GM23338 (cell line): ENCODE data around the gene AFAP1. TPM values are rescaled to one million over a fixed set of nuclear protein-coding genes. Genes with fewer than 3 reads are reported as not detected.

Experiments
- ATAC-seq: fragments of 200-7000 bp; cut with Tn5 transposase; 3 replicates; pipeline ENCODE4 v1.9.1; 2020
- DNase-seq: peaks from one replicate; pipeline ENCODE4 v3.0.0-alpha.2; 2015; ENCODE audit warnings: low spot score
- H2AFZ ChIP-seq: fragments of 200-600 bp; sonication (generic); 2 replicates; pipeline ENCODE4 v1.8.0; 2016; ENCODE audit warnings: antibody characterized with exemption, mild to moderate bottlenecking, moderate library complexity
- H3F3A ChIP-seq: fragments of 200-600 bp; sonication (generic); replicated peaks from 2 replicates; pipeline ENCODE4 v1.8.0; 2017; ENCODE audit warnings: antibody characterized with exemption, mixed run types, low read depth
- H3K27ac ChIP-seq: fragments of 200-600 bp; sonication (generic); 2 replicates; pipeline ENCODE4 v1.6.1; 2016; ENCODE audit warnings: low read depth
- H3K27me3 ChIP-seq: fragments of 200-600 bp; sonication (generic); 2 replicates; pipeline ENCODE4 v1.8.0; 2016; ENCODE audit warnings: mild to moderate bottlenecking, mixed run types, moderate library complexity; ENCODE audit not compliant: insufficient read depth
- H3K36me3 ChIP-seq: fragments of 200-600 bp; sonication (generic); 2 replicates; pipeline ENCODE4 v1.8.0; 2016; ENCODE audit warnings: mild to moderate bottlenecking; ENCODE audit not compliant: insufficient read depth
- H3K4me1 ChIP-seq: fragments of 200-600 bp; sonication (generic); 2 replicates; pipeline ENCODE4 v1.8.0; 2016; ENCODE audit warnings: mild to moderate bottlenecking, moderate library complexity; ENCODE audit not compliant: insufficient read depth
- H3K4me2 ChIP-seq: fragments of 200-600 bp; sonication (generic); 2 replicates; pipeline ENCODE4 v1.7.1; 2017; ENCODE audit warnings: mixed run types
- H3K4me3 ChIP-seq: fragments of 200-600 bp; sonication (generic); 2 replicates; pipeline ENCODE4 v1.6.1; 2016; ENCODE audit warnings: mixed run types
- H3K79me2 ChIP-seq: fragments of 200-600 bp; sonication (generic); replicated peaks from 2 replicates; pipeline ENCODE4 v1.8.0; 2017; ENCODE audit warnings: mild to moderate bottlenecking; ENCODE audit not compliant: insufficient read depth
- H3K9me2 ChIP-seq: fragments of 200-600 bp; sonication (generic); 2 replicates; pipeline ENCODE4 v1.8.0; 2017; ENCODE audit not compliant: insufficient read depth
- H4K20me1 ChIP-seq: fragments of 200-600 bp; sonication (generic); replicated peaks from 2 replicates; pipeline ENCODE4 v1.8.0; 2017; ENCODE audit warnings: mild to moderate bottlenecking; ENCODE audit not compliant: insufficient read depth
- H3K27ac Mint-ChIP-seq: 2 replicates; pipeline ENCODE4 v1.8.0; 2020; ENCODE audit warnings: inconsistent platforms, mild to moderate bottlenecking, moderate library complexity, mixed read lengths
- H3K27me3 Mint-ChIP-seq: 3 replicates; pipeline ENCODE4 v1.8.0; 2022; ENCODE audit warnings: low read depth, mild to moderate bottlenecking, moderate library complexity, mixed read lengths, inconsistent platforms; ENCODE audit not compliant: insufficient read depth, poor library complexity
- H3K36me3 Mint-ChIP-seq: 3 replicates; pipeline ENCODE4 v1.8.0; 2021; ENCODE audit warnings: low read depth, mild to moderate bottlenecking, inconsistent platforms, moderate library complexity, mixed read lengths
- H3K4me1 Mint-ChIP-seq: 3 replicates; pipeline ENCODE4 v1.8.0; 2020; ENCODE audit warnings: mild to moderate bottlenecking, inconsistent platforms, mixed read lengths
- H3K4me3 Mint-ChIP-seq: 3 replicates; pipeline ENCODE4 v1.8.0; 2021; ENCODE audit warnings: moderate library complexity, mild to moderate bottlenecking, inconsistent platforms, mixed read lengths
- H3K9me3 Mint-ChIP-seq: 3 replicates; pipeline ENCODE4 v1.8.0; 2020; ENCODE audit warnings: moderate library complexity, mild to moderate bottlenecking, inconsistent platforms, mixed read lengths
- CREB1 ChIP-seq: fragments of 250-450 bp; sonication (Bioruptor Pico); IDR thresholded peaks from 2 replicates; pipeline ENCODE4 v1.5.0; 2020; ENCODE audit warnings: low read depth, mild to moderate bottlenecking, moderate library complexity
- EZH2 ChIP-seq: fragments of 200-600 bp; sonication (generic); IDR thresholded peaks from one replicate; pipeline ENCODE4 v1.8.0; 2017; ENCODE audit warnings: antibody characterized with exemption, mild to moderate bottlenecking, low read depth; ENCODE audit not compliant: unreplicated experiment
- EZH2phosphoT487 ChIP-seq: fragments of 200-600 bp; sonication (generic); IDR thresholded peaks from one replicate; pipeline ENCODE4 v1.8.1; 2018; ENCODE audit warnings: antibody characterized with exemption; ENCODE audit not compliant: unreplicated experiment
- POLR2AphosphoS5 ChIP-seq: IDR thresholded peaks from 2 replicates; pipeline ENCODE4 v1.6.1; 2016; ENCODE audit warnings: antibody characterized with exemption, low read depth
- STAT1 ChIP-seq: IDR thresholded peaks from one replicate; pipeline ENCODE4 v1.6.1; 2016; ENCODE audit warnings: antibody characterized with exemption; ENCODE audit not compliant: unreplicated experiment
- ZNF114 ChIP-seq: fragments of 250-450 bp; sonication (Bioruptor Pico); IDR thresholded peaks from 2 replicates; pipeline ENCODE4 v1.5.0; 2020; ENCODE audit warnings: mild to moderate bottlenecking, moderate library complexity
- ZNF331 ChIP-seq: fragments of 250-450 bp; sonication (Bioruptor Pico); IDR thresholded peaks from 2 replicates; pipeline ENCODE4 v1.5.0; 2020; ENCODE audit warnings: low read depth, mild to moderate bottlenecking, moderate library complexity
- polyA plus RNA-seq: library from polyadenylated mRNA; unstranded; fragments of >200 nt; fragmentation: Nextera tagmentation; extraction: Ambion mirVana; gene quantifications from 2 replicates; pipeline ENCODE4 v1.2.1, GENCODE V29; 2016
- total RNA-seq: library from RNA; depleted of rRNA; stranded (reverse); fragments of >200 nt; shearing (Covaris generic); gene quantifications from 2 replicates; pipeline ENCODE4 v1.2.3, GENCODE V29; 2014
- TF ChIP-seq, protein P1 (sequence below): IDR thresholded peaks from 2 replicates; pipeline ENCODE4 v1.6.1; 2016; ENCODE audit warnings: antibody characterized with exemption
- TF ChIP-seq, protein P2 (sequence below), 2 experiments: fragments of 200-600 bp in 1 of 2; sonication (generic) in 1 of 2; conservative IDR thresholded peaks; 2 replicates each; pipeline versions ENCODE4 v1.5.1 to v1.6.1; 2016 to 2017; ENCODE audit warnings: antibody characterized with exemption in 2 of 2, low read depth in 2 of 2, mild to moderate bottlenecking in 2 of 2, moderate library complexity in 1 of 2
- TF ChIP-seq, protein P3 (sequence below): fragments of 250-450 bp; sonication (Bioruptor Pico); IDR thresholded peaks from 2 replicates; pipeline ENCODE4 v1.5.0; 2020; ENCODE audit warnings: mild to moderate bottlenecking, moderate library complexity

Gene AFAP1
- total and polyA plus RNA-seq, 2 experiments from 2014 or later = 6.5 to 21.5 TPM

DNA sequence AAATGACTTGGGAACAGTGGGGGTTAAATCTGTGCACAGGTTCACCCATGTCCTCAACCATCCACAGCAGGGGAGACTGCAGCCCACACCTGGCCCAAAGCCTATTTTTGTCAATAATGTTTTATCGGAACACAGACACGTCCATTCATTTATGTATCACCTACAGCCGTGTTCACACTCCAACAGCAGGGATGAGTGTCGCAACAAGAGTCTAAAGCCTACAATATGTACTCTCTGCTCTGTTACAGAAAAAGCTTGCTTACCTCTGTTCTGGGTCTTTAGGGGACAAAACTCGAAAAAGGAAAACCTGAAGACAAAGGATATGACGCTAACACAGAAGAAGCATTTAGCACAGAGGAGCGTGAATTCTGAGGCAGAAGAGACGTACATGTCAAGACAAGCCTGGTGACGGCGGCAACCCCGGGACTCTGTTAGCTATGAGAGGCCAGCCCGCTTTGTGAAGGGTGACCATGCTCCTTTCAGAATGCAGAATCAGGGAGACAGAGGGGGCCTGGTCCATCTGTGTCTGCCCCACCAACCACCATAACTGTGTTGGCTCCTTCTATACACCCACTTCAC lies 45.5 kb downstream of the AFAP1 start (continued):
- TF ChIP-seq ZNF331 (CRISPR knock-in tag) (no peak), ZNF114 (CRISPR knock-in tag) (no peak), EZH2 (no peak), CREB1 (CRISPR knock-in tag) (no peak)
- TF ChIP-seq, protein P1, sequence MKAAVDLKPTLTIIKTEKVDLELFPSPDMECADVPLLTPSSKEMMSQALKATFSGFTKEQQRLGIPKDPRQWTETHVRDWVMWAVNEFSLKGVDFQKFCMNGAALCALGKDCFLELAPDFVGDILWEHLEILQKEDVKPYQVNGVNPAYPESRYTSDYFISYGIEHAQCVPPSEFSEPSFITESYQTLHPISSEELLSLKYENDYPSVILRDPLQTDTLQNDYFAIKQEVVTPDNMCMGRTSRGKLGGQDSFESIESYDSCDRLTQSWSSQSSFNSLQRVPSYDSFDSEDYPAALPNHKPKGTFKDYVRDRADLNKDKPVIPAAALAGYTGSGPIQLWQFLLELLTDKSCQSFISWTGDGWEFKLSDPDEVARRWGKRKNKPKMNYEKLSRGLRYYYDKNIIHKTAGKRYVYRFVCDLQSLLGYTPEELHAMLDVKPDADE = no peak
- TF ChIP-seq, protein P2, sequence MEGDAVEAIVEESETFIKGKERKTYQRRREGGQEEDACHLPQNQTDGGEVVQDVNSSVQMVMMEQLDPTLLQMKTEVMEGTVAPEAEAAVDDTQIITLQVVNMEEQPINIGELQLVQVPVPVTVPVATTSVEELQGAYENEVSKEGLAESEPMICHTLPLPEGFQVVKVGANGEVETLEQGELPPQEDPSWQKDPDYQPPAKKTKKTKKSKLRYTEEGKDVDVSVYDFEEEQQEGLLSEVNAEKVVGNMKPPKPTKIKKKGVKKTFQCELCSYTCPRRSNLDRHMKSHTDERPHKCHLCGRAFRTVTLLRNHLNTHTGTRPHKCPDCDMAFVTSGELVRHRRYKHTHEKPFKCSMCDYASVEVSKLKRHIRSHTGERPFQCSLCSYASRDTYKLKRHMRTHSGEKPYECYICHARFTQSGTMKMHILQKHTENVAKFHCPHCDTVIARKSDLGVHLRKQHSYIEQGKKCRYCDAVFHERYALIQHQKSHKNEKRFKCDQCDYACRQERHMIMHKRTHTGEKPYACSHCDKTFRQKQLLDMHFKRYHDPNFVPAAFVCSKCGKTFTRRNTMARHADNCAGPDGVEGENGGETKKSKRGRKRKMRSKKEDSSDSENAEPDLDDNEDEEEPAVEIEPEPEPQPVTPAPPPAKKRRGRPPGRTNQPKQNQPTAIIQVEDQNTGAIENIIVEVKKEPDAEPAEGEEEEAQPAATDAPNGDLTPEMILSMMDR (conservative IDR thresholded peaks at IDR 0.05; ENCODE audit: low read depth in 2 of 2) = no peak

DNA sequence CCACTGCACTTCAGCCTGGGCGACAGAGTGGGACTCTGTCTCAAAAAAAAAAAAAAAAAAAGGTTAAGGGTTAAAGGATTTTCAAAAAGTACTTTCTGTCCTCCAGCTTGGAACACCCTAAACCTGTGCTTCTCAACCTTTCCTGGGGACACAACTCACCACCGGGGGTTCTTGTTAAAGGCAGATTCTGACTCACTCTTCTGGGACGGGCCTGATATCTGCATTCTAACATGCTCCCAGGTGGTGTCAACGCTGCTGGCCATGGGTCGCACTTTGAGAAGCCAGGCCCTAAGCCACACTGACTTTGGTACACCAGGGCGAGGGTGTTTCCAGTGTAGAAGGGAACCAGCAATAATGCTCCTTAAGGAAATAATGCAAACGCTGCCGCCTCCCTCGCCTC lies 46.1 kb downstream of the AFAP1 start:
- no peak overlapping the region for H3K4me3 ChIP-seq
- Mint-ChIP-seq H3K36me3 (peaks cover 1% of the 10 kb centered on the region; the same call in 2 of the 3 replicates), H3K27me3 (peaks cover 2% of the 10 kb centered on the region), H3K4me3 (no peak overlapping the region), H3K4me1 (peaks cover 50% of the 10 kb centered on the region), H3K9me3 (peaks cover 4% of the 10 kb centered on the region), H3K27ac (no peak overlapping the region)
- H3K4me2 ChIP-seq = no peak overlapping the region
- H3K4me1 ChIP-seq = peaks cover 38% of the 10 kb centered on the region
- no peaks in the 10 kb centered on the region; the same call in 1 of the 2 replicates for H4K20me1 ChIP-seq
- no peaks in the 10 kb centered on the region for H3F3A ChIP-seq
- ATAC-seq = peak; percentile 27
- H3K27me3 ChIP-seq = no peaks in the 10 kb centered on the region
- DNase-seq = no peak
- H3K79me2 ChIP-seq = peaks cover 86% of the 10 kb centered on the region
- no peak overlapping the region for H2AFZ ChIP-seq
- no peaks in the 10 kb centered on the region; the same call in 1 of the 2 replicates for H3K36me3 ChIP-seq
- no peak overlapping the region for H3K27ac ChIP-seq
- no peaks in the 10 kb centered on the region for H3K9me2 ChIP-seq
- no peak for TF ChIP-seq STAT1
- no peak for TF ChIP-seq ZNF331 (CRISPR knock-in tag)
- no peak for TF ChIP-seq POLR2AphosphoS5
- TF ChIP-seq ZNF114 (CRISPR knock-in tag) = no peak
- TF ChIP-seq, protein P3, sequence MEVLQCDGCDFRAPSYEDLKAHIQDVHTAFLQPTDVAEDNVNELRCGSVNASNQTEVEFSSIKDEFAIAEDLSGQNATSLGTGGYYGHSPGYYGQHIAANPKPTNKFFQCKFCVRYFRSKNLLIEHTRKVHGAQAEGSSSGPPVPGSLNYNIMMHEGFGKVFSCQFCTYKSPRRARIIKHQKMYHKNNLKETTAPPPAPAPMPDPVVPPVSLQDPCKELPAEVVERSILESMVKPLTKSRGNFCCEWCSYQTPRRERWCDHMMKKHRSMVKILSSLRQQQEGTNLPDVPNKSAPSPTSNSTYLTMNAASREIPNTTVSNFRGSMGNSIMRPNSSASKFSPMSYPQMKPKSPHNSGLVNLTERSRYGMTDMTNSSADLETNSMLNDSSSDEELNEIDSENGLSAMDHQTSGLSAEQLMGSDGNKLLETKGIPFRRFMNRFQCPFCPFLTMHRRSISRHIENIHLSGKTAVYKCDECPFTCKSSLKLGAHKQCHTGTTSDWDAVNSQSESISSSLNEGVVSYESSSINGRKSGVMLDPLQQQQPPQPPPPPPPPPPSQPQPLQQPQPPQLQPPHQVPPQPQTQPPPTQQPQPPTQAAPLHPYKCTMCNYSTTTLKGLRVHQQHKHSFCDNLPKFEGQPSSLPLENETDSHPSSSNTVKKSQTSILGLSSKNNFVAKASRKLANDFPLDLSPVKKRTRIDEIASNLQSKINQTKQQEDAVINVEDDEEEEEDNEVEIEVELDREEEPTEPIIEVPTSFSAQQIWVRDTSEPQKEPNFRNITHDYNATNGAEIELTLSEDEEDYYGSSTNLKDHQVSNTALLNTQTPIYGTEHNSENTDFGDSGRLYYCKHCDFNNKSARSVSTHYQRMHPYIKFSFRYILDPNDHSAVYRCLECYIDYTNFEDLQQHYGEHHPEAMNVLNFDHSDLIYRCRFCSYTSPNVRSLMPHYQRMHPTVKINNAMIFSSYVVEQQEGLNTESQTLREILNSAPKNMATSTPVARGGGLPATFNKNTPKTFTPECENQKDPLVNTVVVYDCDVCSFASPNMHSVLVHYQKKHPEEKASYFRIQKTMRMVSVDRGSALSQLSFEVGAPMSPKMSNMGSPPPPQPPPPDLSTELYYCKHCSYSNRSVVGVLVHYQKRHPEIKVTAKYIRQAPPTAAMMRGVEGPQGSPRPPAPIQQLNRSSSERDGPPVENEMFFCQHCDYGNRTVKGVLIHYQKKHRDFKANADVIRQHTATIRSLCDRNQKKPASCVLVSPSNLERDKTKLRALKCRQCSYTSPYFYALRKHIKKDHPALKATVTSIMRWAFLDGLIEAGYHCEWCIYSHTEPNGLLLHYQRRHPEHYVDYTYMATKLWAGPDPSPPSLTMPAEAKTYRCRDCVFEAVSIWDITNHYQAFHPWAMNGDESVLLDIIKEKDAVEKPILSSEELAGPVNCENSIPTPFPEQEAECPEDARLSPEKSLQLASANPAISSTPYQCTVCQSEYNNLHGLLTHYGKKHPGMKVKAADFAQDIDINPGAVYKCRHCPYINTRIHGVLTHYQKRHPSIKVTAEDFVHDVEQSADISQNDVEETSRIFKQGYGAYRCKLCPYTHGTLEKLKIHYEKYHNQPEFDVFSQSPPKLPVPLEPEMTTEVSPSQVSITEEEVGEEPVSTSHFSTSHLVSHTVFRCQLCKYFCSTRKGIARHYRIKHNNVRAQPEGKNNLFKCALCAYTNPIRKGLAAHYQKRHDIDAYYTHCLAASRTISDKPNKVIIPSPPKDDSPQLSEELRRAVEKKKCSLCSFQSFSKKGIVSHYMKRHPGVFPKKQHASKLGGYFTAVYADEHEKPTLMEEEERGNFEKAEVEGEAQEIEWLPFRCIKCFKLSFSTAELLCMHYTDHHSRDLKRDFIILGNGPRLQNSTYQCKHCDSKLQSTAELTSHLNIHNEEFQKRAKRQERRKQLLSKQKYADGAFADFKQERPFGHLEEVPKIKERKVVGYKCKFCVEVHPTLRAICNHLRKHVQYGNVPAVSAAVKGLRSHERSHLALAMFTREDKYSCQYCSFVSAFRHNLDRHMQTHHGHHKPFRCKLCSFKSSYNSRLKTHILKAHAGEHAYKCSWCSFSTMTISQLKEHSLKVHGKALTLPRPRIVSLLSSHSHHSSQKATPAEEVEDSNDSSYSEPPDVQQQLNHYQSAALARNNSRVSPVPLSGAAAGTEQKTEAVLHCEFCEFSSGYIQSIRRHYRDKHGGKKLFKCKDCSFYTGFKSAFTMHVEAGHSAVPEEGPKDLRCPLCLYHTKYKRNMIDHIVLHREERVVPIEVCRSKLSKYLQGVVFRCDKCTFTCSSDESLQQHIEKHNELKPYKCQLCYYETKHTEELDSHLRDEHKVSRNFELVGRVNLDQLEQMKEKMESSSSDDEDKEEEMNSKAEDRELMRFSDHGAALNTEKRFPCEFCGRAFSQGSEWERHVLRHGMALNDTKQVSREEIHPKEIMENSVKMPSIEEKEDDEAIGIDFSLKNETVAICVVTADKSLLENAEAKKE = no peak
- TF ChIP-seq, protein P1 = no peak
- TF ChIP-seq EZH2phosphoT487 = no peak
- TF ChIP-seq EZH2 = no peak
